Neural cell (in vitro differentiated cells): ENCODE data around the gene AKR7A2.

Experiments used
- CTCF ChIP-seq: fragments of 450-650 bp; IDR thresholded peaks from 2 replicates; pipeline ENCODE4 v1.5.1; 2014; ENCODE audit warnings: antibody characterized with exemption, mild to moderate bottlenecking, moderate library complexity; ENCODE audit not compliant: poor library complexity, severe bottlenecking
- EP300 ChIP-seq: fragments of 450-650 bp; conservative IDR thresholded peaks from 2 replicates; pipeline ENCODE4 v1.6.1; 2014; ENCODE audit warnings: antibody characterized with exemption, mild to moderate bottlenecking, moderate library complexity; ENCODE audit not compliant: poor library complexity, severe bottlenecking
- REST ChIP-seq: IDR thresholded peaks from 2 replicates; pipeline ENCODE4 v1.6.1; 2012; ENCODE audit warnings: borderline replicate concordance

GRCh38 chr1:19352839-19353238 is 40.9 kb upstream of the AKR7A2 start:
- TF ChIP-seq CTCF (no peak), EP300 (no peak), REST (no peak)
